H9 (cell line): ENCODE data around the gene DTWD2. TPM values are rescaled to one million over a fixed set of nuclear protein-coding genes. Genes with fewer than 3 reads are reported as not detected.
A peak's percentile ranks its signal among the peaks of the same experiment; 100 is the strongest.

Source experiments
- DNase-seq: peaks from one replicate; pipeline ENCODE4 v3.0.0-alpha.2; 2017
- H2AFZ ChIP-seq: one replicate; pipeline ENCODE4 v1.6.1; 2013; ENCODE audit warnings: mild to moderate bottlenecking, low read length, control low read depth, moderate library complexity
- H2AK5ac ChIP-seq: 2 replicates; pipeline ENCODE4 v1.6.1; 2013; ENCODE audit warnings: low read length, control low read depth, mixed read lengths; ENCODE audit not compliant: insufficient read length
- H2BK120ac ChIP-seq: one replicate; pipeline ENCODE4 v1.6.1; 2013; ENCODE audit warnings: low read depth, mild to moderate bottlenecking, low read length, control low read depth, inconsistent platforms; ENCODE audit not compliant: poor library complexity, severe bottlenecking
- H2BK12ac ChIP-seq: 2 replicates; pipeline ENCODE4 v1.6.1; 2013; ENCODE audit warnings: low read length, control low read depth, mixed read lengths, low read depth; ENCODE audit not compliant: insufficient read length
- H2BK15ac ChIP-seq: 2 replicates; pipeline ENCODE4 v1.6.1; 2013; ENCODE audit warnings: low read depth, low read length, control low read depth
- H2BK20ac ChIP-seq: one replicate; pipeline ENCODE4 v1.6.1; 2013; ENCODE audit warnings: low read depth, mild to moderate bottlenecking, low read length, control low read depth, inconsistent platforms; ENCODE audit not compliant: poor library complexity, severe bottlenecking
- H2BK5ac ChIP-seq: 2 replicates; pipeline ENCODE4 v1.6.1; 2013; ENCODE audit warnings: low read length, control low read depth, mixed read lengths; ENCODE audit not compliant: insufficient read length
- H3K14ac ChIP-seq: 2 replicates; pipeline ENCODE4 v1.6.1; 2013; ENCODE audit warnings: low read length, control low read depth; ENCODE audit not compliant: insufficient read depth
- H3K18ac ChIP-seq: 2 replicates; pipeline ENCODE4 v1.6.1; 2013; ENCODE audit warnings: low read depth, mild to moderate bottlenecking, mixed read lengths, low read length, control low read depth; ENCODE audit not compliant: insufficient read length
- H3K23ac ChIP-seq: 2 replicates; pipeline ENCODE4 v1.6.1; 2013; ENCODE audit warnings: low read length, control low read depth, mixed read lengths, low read depth; ENCODE audit not compliant: insufficient read length
- H3K23me2 ChIP-seq: 2 replicates; pipeline ENCODE4 v1.6.1; 2013; ENCODE audit warnings: low read depth, mild to moderate bottlenecking, mixed read lengths, low read length, control low read depth; ENCODE audit not compliant: insufficient read length, poor library complexity, severe bottlenecking
- H3K27ac ChIP-seq: 2 replicates; pipeline ENCODE4 v1.5.1; 2013; ENCODE audit warnings: low read length, control low read depth, mixed read lengths, low read depth; ENCODE audit not compliant: insufficient read length
- H3K27me3 ChIP-seq: 2 replicates; pipeline ENCODE4 v1.6.1; 2013; ENCODE audit warnings: low read length, control low read depth, inconsistent platforms; ENCODE audit not compliant: insufficient read depth
- H3K4ac ChIP-seq: 2 replicates; pipeline ENCODE4 v1.6.1; 2013; ENCODE audit warnings: low read depth, mild to moderate bottlenecking, control low read depth, inconsistent platforms, low read length, moderate library complexity
- H3K4me1 ChIP-seq: 2 replicates; pipeline ENCODE4 v1.6.1; 2013; ENCODE audit warnings: low read length, control low read depth, inconsistent platforms; ENCODE audit not compliant: insufficient read depth
- H3K4me2 ChIP-seq: 2 replicates; pipeline ENCODE4 v1.6.1; 2013; ENCODE audit warnings: low read length, control low read depth, mixed read lengths; ENCODE audit not compliant: insufficient read length, insufficient read depth
- H3K56ac ChIP-seq: 2 replicates; pipeline ENCODE4 v1.6.1; 2013; ENCODE audit warnings: low read depth, mild to moderate bottlenecking, mixed read lengths, low read length, control low read depth; ENCODE audit not compliant: insufficient read length
- H3K79me1 ChIP-seq: 2 replicates; pipeline ENCODE4 v1.6.1; 2013; ENCODE audit warnings: low read depth, mild to moderate bottlenecking, moderate library complexity, low read length, control low read depth, inconsistent platforms; ENCODE audit not compliant: insufficient read depth, poor library complexity, severe bottlenecking
- H3K79me2 ChIP-seq: 2 replicates; pipeline ENCODE4 v1.6.1; 2013; ENCODE audit warnings: low read length, control low read depth, inconsistent platforms; ENCODE audit not compliant: insufficient read depth
- H3K9ac ChIP-seq: 2 replicates; pipeline ENCODE4 v1.6.1; 2013; ENCODE audit warnings: low read length, control low read depth, mixed read lengths; ENCODE audit not compliant: insufficient read length; ENCODE audit errors: extremely low read depth
- H3K9me3 ChIP-seq: one replicate; pipeline ENCODE4 v1.6.1; 2013; ENCODE audit warnings: low read depth, low read length, inconsistent platforms; ENCODE audit not compliant: control insufficient read depth
- H3T11ph ChIP-seq: one replicate; pipeline ENCODE4 v1.6.1; 2013; ENCODE audit warnings: mild to moderate bottlenecking, low read length, control low read depth, inconsistent platforms
- H4K20me1 ChIP-seq: one replicate; pipeline ENCODE4 v1.6.1; 2013; ENCODE audit not compliant: control insufficient read depth, insufficient read length, insufficient read depth
- H4K5ac ChIP-seq: 2 replicates; pipeline ENCODE4 v1.6.1; 2013; ENCODE audit warnings: low read depth, mild to moderate bottlenecking, mixed read lengths, low read length, control low read depth; ENCODE audit not compliant: insufficient read length
- H4K8ac ChIP-seq: replicated peaks from 2 replicates; pipeline ENCODE4 v1.6.1; 2013; ENCODE audit warnings: low read length, control low read depth, mixed read lengths, low read depth; ENCODE audit not compliant: insufficient read length
- H4K91ac ChIP-seq: 2 replicates; pipeline ENCODE4 v1.6.1; 2013; ENCODE audit warnings: low read depth, mild to moderate bottlenecking, moderate library complexity, mixed read lengths, low read length, control low read depth; ENCODE audit not compliant: insufficient read length
- H3K27ac Mint-ChIP-seq, 3 experiments: 2 replicates in 2 of 3; 3 replicates in 1 of 3; pipeline ENCODE4 v1.8.0; 2020 to 2021; ENCODE audit warnings: mixed read lengths in 3 of 3, mild to moderate bottlenecking in 1 of 3, moderate library complexity in 1 of 3
- H3K27me3 Mint-ChIP-seq: 2 replicates; pipeline ENCODE4 v1.8.0; 2021; ENCODE audit warnings: low read depth, mild to moderate bottlenecking, moderate library complexity, mixed read lengths
- H3K36me3 Mint-ChIP-seq, 3 experiments: 2 replicates in 2 of 3; 3 replicates in 1 of 3; pipeline ENCODE4 v1.8.0; 2020 to 2021; ENCODE audit warnings: low read depth in 3 of 3, mixed read lengths in 3 of 3; ENCODE audit not compliant: insufficient read depth in 1 of 3
- H3K4me1 Mint-ChIP-seq, 2 experiments: 2 replicates each; pipeline ENCODE4 v1.8.0; 2020; ENCODE audit warnings: mixed read lengths in 2 of 2
- H3K4me3 Mint-ChIP-seq, 2 experiments: 2 replicates in 1 of 2; 3 replicates in 1 of 2; pipeline ENCODE4 v1.8.0; 2020 to 2021; ENCODE audit warnings: mild to moderate bottlenecking in 2 of 2, mixed read lengths in 2 of 2, moderate library complexity in 1 of 2
- H3K9me3 Mint-ChIP-seq, 2 experiments: 2 replicates in 1 of 2; 3 replicates in 1 of 2; pipeline ENCODE4 v1.8.0; 2020; ENCODE audit warnings: mild to moderate bottlenecking in 2 of 2, mixed read lengths in 2 of 2, moderate library complexity in 1 of 2
- WGBS: extraction: QIAGEN DNeasy Blood & Tissue Kit; methylation state at CpG from one replicate; pipeline ENCODE4 v1.1.7; 2013; ENCODE audit warnings: missing lambda C conversion rate, low lambda C conversion rate, mixed read lengths; ENCODE audit not compliant: insufficient read length; ENCODE audit errors: extremely low coverage; 5-methylcytosine and 5-hydroxymethylcytosine counted together
- total RNA-seq: library from RNA; stranded (reverse); gene quantifications from 2 replicates; pipeline ENCODE4 v1.2.1, GENCODE V29; 2021
- TF ChIP-seq, protein P1 (sequence below): fragments of 200-600 bp; sonication (generic); conservative IDR thresholded peaks from 3 replicates; pipeline ENCODE4 v1.8.0; 2021; ENCODE audit warnings: antibody characterized with exemption, mild to moderate bottlenecking

DTWD2 gene
- total RNA-seq, 1 experiment from 2014 or later: 10.8 TPM

DNA sequence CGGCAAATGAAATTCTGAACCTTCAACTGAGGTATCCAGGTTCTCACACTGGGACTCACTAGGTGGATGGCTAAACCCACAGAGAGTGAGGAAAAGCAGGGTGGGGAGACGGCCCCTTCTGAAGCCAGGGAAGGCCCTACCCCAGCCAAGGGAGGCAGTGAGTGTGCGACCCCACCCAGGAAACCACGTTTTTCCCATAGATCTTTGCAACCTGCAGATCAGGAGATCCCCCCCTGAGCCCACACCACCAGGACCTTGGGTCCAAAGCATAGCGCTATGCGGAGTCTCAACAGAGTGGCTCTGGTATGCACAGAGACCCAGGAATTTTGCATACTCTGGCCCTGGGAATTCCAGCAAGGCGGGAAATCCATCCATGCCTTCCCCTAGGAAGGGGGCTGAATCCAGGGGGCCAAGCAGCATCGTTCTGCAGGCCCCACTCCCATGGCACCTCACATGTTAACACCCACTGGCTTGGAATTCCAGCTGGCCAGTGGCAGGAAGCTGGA lies 19.9 kb downstream of the DTWD2 start:
- Histone ChIP-seq H2BK15ac (no peak overlapping the region), H2AK5ac (no peak overlapping the region), H2BK12ac (no peak overlapping the region), H2BK120ac (no peak overlapping the region), H3K9ac (no peak overlapping the region), H2AFZ (no peak overlapping the region), H3K27ac (no peak overlapping the region), H3T11ph (no peak overlapping the region), H3K23ac (no peak overlapping the region), H2BK5ac (no peak overlapping the region), H3K4me1 (no peaks in the 10 kb centered on the region), H3K23me2 (no peaks in the 10 kb centered on the region), H3K56ac (no peak overlapping the region), H4K20me1 (no peaks in the 10 kb centered on the region), H4K5ac (no peak overlapping the region), H3K4ac (no peak overlapping the region), H3K27me3 (no peaks in the 10 kb centered on the region), H3K14ac (no peak overlapping the region), H3K9me3 (no peaks in the 10 kb centered on the region), H2BK20ac (no peak overlapping the region), H3K18ac (no peak overlapping the region), H3K79me1 (no peaks in the 10 kb centered on the region), H3K79me2 (no peaks in the 10 kb centered on the region), H4K91ac (no peak overlapping the region), H4K8ac (no peak overlapping the region), H3K4me2 (no peak overlapping the region)
- WGBS: no CpG with 5 or more reads among the region's 8 CpGs
- no peaks in the 10 kb centered on the region for H3K4me1 Mint-ChIP-seq
- peaks cover 16 to 19% of the 10 kb centered on the region in 2 experiments for H3K9me3 Mint-ChIP-seq
- peak; percentile 34 for DNase-seq
- H3K36me3 Mint-ChIP-seq: peaks cover 11 to 19% (median 12%) of the 10 kb centered on the region in 3 experiments
- no peak overlapping the region for H3K4me3 Mint-ChIP-seq
- H3K27ac Mint-ChIP-seq: no peak overlapping the region; a peak in 1 of 7 replicates
- no peaks in the 10 kb centered on the region for H3K27me3 Mint-ChIP-seq
- TF ChIP-seq, protein P1, sequence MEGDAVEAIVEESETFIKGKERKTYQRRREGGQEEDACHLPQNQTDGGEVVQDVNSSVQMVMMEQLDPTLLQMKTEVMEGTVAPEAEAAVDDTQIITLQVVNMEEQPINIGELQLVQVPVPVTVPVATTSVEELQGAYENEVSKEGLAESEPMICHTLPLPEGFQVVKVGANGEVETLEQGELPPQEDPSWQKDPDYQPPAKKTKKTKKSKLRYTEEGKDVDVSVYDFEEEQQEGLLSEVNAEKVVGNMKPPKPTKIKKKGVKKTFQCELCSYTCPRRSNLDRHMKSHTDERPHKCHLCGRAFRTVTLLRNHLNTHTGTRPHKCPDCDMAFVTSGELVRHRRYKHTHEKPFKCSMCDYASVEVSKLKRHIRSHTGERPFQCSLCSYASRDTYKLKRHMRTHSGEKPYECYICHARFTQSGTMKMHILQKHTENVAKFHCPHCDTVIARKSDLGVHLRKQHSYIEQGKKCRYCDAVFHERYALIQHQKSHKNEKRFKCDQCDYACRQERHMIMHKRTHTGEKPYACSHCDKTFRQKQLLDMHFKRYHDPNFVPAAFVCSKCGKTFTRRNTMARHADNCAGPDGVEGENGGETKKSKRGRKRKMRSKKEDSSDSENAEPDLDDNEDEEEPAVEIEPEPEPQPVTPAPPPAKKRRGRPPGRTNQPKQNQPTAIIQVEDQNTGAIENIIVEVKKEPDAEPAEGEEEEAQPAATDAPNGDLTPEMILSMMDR: no peak
